A549 (cell line): ENCODE data around the gene MYMK.

Source experiments
- EHF ChIP-seq: fragments of 250-450 bp; sonication (Bioruptor Pico); IDR thresholded peaks from 2 replicates; pipeline ENCODE4 v1.5.0; 2020; ENCODE audit warnings: mild to moderate bottlenecking
- JUNB ChIP-seq: fragments of >200 bp; sonication (Bioruptor Twin); formaldehyde crosslinking; IDR thresholded peaks from 2 replicates; pipeline ENCODE4 v1.6.1; 2016
- POLR2A ChIP-seq: IDR thresholded peaks from 2 replicates; pipeline ENCODE4 v1.6.1; 2012; ENCODE audit warnings: mild to moderate bottlenecking, low read length
- TF ChIP-seq, protein P1 (sequence below): fragments of >200 bp; sonication (Bioruptor Twin); formaldehyde crosslinking; IDR thresholded peaks from 3 replicates; pipeline ENCODE4 v1.5.1; 2016

DNA sequence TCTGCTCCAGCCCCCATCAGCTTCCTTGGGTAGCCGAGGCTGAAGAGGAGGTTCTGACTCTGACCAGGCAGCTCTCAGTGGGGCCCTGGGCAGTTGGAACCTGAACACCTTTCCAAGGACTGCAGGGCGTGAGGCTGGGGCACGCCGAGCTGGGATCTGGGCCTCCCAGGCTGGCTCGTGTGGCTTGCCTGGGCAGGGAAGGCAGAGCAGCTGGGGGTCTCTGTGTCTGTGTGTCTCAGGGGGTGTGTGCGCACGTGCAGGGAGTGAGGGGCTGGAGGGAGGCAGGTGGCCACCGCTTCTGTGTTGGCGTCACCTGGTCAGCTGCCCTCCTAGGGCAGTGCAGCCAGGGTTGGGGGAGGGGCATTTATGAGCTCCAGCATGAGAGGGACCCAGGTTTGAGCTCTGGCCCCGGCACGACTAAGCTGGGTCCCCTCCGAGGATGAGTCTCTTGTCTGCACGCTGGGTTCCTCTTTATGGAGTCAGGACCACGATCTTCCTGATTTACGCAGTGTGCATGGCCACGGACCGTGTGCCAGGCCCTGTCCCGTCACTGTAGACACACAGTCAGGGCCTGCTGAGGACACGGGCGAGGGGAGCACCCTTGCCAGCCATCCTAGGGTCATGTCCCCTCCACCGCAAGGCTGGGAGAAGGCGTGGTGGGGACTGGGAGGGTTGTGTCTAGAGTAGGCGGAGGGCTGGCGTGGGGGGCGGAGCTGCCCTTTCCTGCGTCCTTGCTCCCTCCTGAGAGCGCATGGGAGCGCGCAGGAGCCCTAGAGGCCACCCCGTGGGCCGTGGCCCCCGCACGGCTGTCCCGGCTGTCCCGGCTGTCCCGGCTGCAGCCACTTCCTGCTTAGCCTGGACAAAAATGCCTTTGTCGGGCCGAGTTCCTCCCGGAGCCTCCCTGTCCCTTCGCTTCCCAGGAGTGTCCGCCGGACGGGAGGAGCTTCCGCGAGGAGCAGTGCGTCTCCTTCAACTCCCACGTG lies 14.4 kb upstream of the MYMK start:
- TF ChIP-seq JUNB (no peak), EHF (CRISPR knock-in tag) (no peak), POLR2A (no peak)
- TF ChIP-seq, protein P1, sequence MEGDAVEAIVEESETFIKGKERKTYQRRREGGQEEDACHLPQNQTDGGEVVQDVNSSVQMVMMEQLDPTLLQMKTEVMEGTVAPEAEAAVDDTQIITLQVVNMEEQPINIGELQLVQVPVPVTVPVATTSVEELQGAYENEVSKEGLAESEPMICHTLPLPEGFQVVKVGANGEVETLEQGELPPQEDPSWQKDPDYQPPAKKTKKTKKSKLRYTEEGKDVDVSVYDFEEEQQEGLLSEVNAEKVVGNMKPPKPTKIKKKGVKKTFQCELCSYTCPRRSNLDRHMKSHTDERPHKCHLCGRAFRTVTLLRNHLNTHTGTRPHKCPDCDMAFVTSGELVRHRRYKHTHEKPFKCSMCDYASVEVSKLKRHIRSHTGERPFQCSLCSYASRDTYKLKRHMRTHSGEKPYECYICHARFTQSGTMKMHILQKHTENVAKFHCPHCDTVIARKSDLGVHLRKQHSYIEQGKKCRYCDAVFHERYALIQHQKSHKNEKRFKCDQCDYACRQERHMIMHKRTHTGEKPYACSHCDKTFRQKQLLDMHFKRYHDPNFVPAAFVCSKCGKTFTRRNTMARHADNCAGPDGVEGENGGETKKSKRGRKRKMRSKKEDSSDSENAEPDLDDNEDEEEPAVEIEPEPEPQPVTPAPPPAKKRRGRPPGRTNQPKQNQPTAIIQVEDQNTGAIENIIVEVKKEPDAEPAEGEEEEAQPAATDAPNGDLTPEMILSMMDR = no peak
